Duodenal mucosa (tissue), 2 donors: ENCODE measurements around the gene PRKD3.

Experiments
- H3K27ac ChIP-seq: one replicate; pipeline ENCODE4 v1.7.0; 2013; ENCODE audit warnings: low read depth, low read length
- H3K27me3 ChIP-seq, 2 donors: one replicate each; pipeline ENCODE4 v1.7.0; 2013; ENCODE audit warnings: low read length in 2 of 2, control low read depth in 1 of 2; ENCODE audit not compliant: insufficient read depth in 2 of 2, control insufficient read depth in 1 of 2
- H3K36me3 ChIP-seq, 2 donors: one replicate each; pipeline ENCODE4 v1.7.0; 2013; ENCODE audit warnings: low read length in 2 of 2, control low read depth in 1 of 2; ENCODE audit not compliant: insufficient read depth in 2 of 2, control insufficient read depth in 1 of 2
- H3K4me1 ChIP-seq, 2 donors: one replicate each; pipeline ENCODE4 v1.7.0; 2013; ENCODE audit warnings: low read length in 2 of 2, control low read depth in 1 of 2; ENCODE audit not compliant: insufficient read depth in 2 of 2, control insufficient read depth in 1 of 2
- H3K4me3 ChIP-seq, 2 donors: one replicate each; pipeline ENCODE4 v1.7.0; 2013; ENCODE audit warnings: low read length in 2 of 2, low read depth in 1 of 2
- H3K9ac ChIP-seq, 2 donors: one replicate each; pipeline ENCODE4 v1.7.0; 2013; ENCODE audit warnings: low read length in 2 of 2, low read depth in 1 of 2
- H3K9me3 ChIP-seq, 2 donors: one replicate each; pipeline ENCODE4 v1.7.0; 2013; ENCODE audit warnings: low read length in 2 of 2, control low read depth in 1 of 2; ENCODE audit not compliant: control insufficient read depth in 1 of 2

The PRKD3 gene

DNA sequence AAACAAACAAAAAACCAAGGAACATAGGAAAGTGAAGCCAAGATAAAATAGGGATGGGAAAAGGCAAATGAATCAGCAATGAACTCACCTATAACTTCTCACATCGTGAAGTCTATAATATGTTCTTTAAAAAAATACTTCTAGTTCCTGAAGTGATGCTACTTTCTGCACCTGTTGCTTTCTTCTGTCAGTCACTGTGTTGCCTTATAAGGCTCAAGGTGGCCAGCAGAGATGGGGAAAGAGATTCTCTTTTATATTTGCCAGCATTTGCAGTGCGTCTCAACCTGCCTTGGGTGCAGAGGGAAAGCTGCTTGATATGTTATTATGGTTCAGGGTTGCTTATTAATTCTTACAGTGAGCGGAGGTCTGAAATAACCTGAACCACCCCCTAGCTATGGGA lies 33.8 kb upstream of the PRKD3 start:
- H3K27ac ChIP-seq: no peak overlapping the region
- no peak overlapping the region for H3K9ac ChIP-seq
- peaks cover 0 to 4% of the 10 kb centered on the region in 2 donors for H3K27me3 ChIP-seq
- no peaks in the 10 kb centered on the region for H3K9me3 ChIP-seq
- H3K36me3 ChIP-seq: no peaks in the 10 kb centered on the region
- H3K4me1 ChIP-seq: peaks cover 0 to 6% of the 10 kb centered on the region in 2 donors
- H3K4me3 ChIP-seq: no peak overlapping the region

DNA sequence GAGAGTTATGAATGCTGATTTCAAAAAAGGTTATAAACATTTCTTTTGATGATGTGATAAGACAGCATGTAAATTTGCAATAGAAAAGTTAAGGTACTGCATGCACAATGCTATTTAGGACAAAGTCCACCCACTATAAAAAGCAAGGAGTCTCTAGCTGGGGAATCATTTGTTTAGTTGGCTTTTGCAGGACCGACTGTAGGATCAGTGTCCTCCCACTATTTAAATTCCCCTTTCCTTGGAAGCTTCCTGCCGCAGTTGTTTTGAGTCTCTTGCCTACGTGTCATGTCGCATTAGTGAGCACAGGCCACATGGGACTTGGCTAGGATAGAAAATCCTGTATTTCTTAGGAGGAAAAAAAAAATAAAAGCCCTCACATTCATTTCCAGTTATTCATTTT lies 32.9 kb upstream of the PRKD3 start:
- Histone ChIP-seq H3K27me3 (peaks cover 0 to 4% of the 10 kb centered on the region in 2 donors), H3K9ac (no peak overlapping the region), H3K4me1 (peaks cover 0 to 6% of the 10 kb centered on the region in 2 donors), H3K4me3 (no peak overlapping the region), H3K27ac (no peak overlapping the region), H3K9me3 (no peaks in the 10 kb centered on the region), H3K36me3 (no peaks in the 10 kb centered on the region)

DNA sequence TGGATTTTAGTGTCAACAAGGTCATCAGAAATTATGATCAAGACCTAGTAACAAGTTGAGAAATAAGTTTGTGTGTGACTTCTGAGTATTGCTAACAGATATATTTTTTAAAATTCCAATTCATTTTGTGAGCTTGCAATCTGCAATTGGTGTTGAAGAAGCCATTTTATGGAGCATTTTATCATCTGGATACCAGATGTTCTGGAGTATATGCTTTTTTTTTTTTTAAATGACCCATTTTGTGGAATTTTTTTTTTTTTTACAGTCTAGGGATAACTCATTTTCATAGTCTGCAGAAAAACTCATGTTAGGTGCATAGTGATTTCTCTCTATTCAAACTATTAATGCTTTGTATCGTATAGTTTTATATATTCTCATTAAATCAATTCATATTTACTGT lies 32.4 kb upstream of the PRKD3 start:
- Histone ChIP-seq H3K9me3 (no peaks in the 10 kb centered on the region), H3K4me1 (peaks cover 0 to 6% of the 10 kb centered on the region in 2 donors), H3K27me3 (peaks cover 0 to 4% of the 10 kb centered on the region in 2 donors), H3K36me3 (no peaks in the 10 kb centered on the region), H3K4me3 (no peak overlapping the region), H3K27ac (no peak overlapping the region), H3K9ac (no peak overlapping the region)

- Histone ChIP-seq H3K27ac (no peak overlapping the region), H3K9me3 (no peaks in the 10 kb centered on the region), H3K4me3 (no peak overlapping the region), H3K27me3 (peaks cover 0 to 4% of the 10 kb centered on the region in 2 donors), H3K9ac (no peak overlapping the region), H3K36me3 (no peaks in the 10 kb centered on the region), H3K4me1 (peaks cover 0 to 6% of the 10 kb centered on the region in 2 donors)
Observed at GRCh38 chr2:37356299-37356698, 31.7 kb upstream of the PRKD3 start.

GRCh38 chr2:37355735-37356134 lies 31.1 kb upstream of the PRKD3 start:
- Histone ChIP-seq H3K9me3 (no peaks in the 10 kb centered on the region), H3K36me3 (no peaks in the 10 kb centered on the region)

DNA sequence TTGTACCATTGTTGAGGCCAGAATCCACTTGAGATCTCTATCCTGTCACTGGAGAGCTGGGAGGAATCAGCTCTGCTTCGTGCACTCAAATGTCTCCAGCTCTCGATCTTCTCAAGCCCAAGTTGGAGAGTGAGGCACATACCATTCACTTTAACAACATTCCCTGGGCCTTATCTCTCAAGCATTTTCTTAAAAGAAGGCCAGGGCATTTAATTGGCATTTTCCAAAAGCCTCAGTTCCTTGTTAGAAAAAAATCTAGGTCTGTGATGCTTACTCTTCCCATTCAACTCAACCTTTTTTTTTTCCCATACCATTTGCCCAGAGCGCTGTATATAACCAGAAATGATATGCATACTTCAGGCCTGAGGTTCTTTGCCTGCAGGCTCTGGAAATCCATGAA lies 29.9 kb upstream of the PRKD3 start:
- Histone ChIP-seq H3K27me3 (no peaks in the 10 kb centered on the region), H3K4me3 (no peak overlapping the region), H3K36me3 (no peaks in the 10 kb centered on the region), H3K9ac (no peak overlapping the region), H3K27ac (no peak overlapping the region), H3K9me3 (no peaks in the 10 kb centered on the region), H3K4me1 (peaks cover 10 to 13% of the 10 kb centered on the region in 2 donors)

More at GRCh38 chr2:37355735-37356134, 31.1 kb upstream of the PRKD3 start:
- H3K27ac ChIP-seq: no peak overlapping the region
- H3K4me1 ChIP-seq: peaks cover 2 to 6% of the 10 kb centered on the region in 2 donors
- H3K4me3 ChIP-seq: no peak overlapping the region
- H3K9ac ChIP-seq: no peak overlapping the region
- H3K27me3 ChIP-seq: peaks cover 0 to 4% of the 10 kb centered on the region in 2 donors

DNA sequence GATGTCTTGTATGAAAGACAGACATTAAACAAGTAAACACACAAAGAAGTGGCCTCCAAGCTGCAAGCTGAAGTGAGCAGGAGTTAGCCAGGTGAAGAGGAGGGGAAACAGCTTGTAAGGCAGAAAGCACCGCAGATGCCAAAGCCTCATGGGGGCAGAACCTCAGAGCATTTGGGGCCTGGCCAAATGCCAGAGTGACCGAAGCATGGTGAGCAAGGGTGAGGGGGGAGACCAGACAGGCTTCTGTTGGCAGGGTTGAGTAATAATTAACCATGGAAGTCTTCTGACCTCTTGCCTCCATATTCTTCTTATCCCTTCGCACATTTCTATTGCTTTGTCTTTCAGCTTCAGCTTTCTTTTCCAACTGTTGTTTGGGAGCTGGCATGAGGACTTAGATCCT lies 25.4 kb upstream of the PRKD3 start:
- H3K9me3 ChIP-seq: no peaks in the 10 kb centered on the region
- no peak overlapping the region for H3K9ac ChIP-seq
- H3K36me3 ChIP-seq: no peaks in the 10 kb centered on the region
- H3K27me3 ChIP-seq: no peaks in the 10 kb centered on the region
- no peak overlapping the region for H3K27ac ChIP-seq
- H3K4me3 ChIP-seq: no peak overlapping the region
- peaks cover 11 to 14% of the 10 kb centered on the region in 2 donors for H3K4me1 ChIP-seq

GRCh38 chr2:37349231-37349860 lies 24.7 kb upstream of the PRKD3 start:
- Histone ChIP-seq H3K9me3 (no peaks in the 10 kb centered on the region), H3K4me3 (no peak overlapping the region), H3K27me3 (no peaks in the 10 kb centered on the region), H3K36me3 (no peaks in the 10 kb centered on the region), H3K4me1 (peaks cover 11 to 14% of the 10 kb centered on the region in 2 donors), H3K9ac (no peak overlapping the region), H3K27ac (no peak overlapping the region)

GRCh38 chr2:37348155-37348554 lies 23.5 kb upstream of the PRKD3 start:
- no peak overlapping the region for H3K9ac ChIP-seq
- H3K4me3 ChIP-seq: no peak overlapping the region
- no peaks in the 10 kb centered on the region for H3K27me3 ChIP-seq
- H3K27ac ChIP-seq: no peak overlapping the region
- peaks cover 11 to 22% of the 10 kb centered on the region in 2 donors for H3K4me1 ChIP-seq
- H3K36me3 ChIP-seq: no peaks in the 10 kb centered on the region
- H3K9me3 ChIP-seq: no peaks in the 10 kb centered on the region

GRCh38 chr2:37344453-37345361 lies 20.1 kb upstream of the PRKD3 start, which contains the start of gene QPCT:
QPCT (plus strand) TSS chr2:37344630; CDS start chr2:37344732, 102 bp downstream.
- Histone ChIP-seq H3K9ac (peak within 1 kb of the TSS; percentile 52 to 56), H3K36me3 (no peaks in the 10 kb centered on the region), H3K27me3 (no peaks in the 10 kb centered on the region), H3K4me1 (peaks cover 3 to 11% of the 10 kb centered on the region in 2 donors), H3K9me3 (no peaks in the 10 kb centered on the region), H3K27ac (no peak within 1 kb of the TSS), H3K4me3 (peak within 1 kb of the TSS; percentile 67 to 80)
